ENCODE data around the gene GNAI2.

Gene GNAI2

GRCh38 chr3:50290161-50290641 lies 54.2 kb downstream of the GNAI2 start:
- Histone ChIP-seq H3K9ac (ENCODE audit: low read length) (no peak overlapping the region), H3K36me3 (ENCODE audit: control insufficient read depth, insufficient read depth, low read length, severe bottlenecking) (peaks cover 43% of the 10 kb centered on the region), H3K27me3 (replicated peaks; ENCODE audit: control insufficient read depth, insufficient read depth, low read length) (no peaks in the 10 kb centered on the region), H3K4me3 (ENCODE audit: low read length) (no peak overlapping the region), H3K4me1 (ENCODE audit: control insufficient read depth, insufficient read depth, low read length) (peaks cover 18% of the 10 kb centered on the region), H3K9me3 (ENCODE audit: control insufficient read depth, low read length) (no peaks in the 10 kb centered on the region)
- DNase-seq (ENCODE audit: low read depth): no peak

- H3K9ac ChIP-seq (ENCODE audit: low read length): peak within 1 kb of the TSS; percentile 92
- peak within 1 kb of the TSS; percentile 95 for H3K4me3 ChIP-seq (ENCODE audit: low read length)
- peak; percentile 99 for DNase-seq (ENCODE audit: low read depth)
- no peaks in the 10 kb centered on the region for H3K9me3 ChIP-seq (ENCODE audit: control insufficient read depth, low read length)
- no peaks in the 10 kb centered on the region for H3K27me3 ChIP-seq (replicated peaks; ENCODE audit: control insufficient read depth, insufficient read depth, low read length)
- H3K4me1 ChIP-seq (ENCODE audit: control insufficient read depth, insufficient read depth, low read length): peaks cover 18% of the 10 kb centered on the region
- peaks cover 34% of the 10 kb centered on the region for H3K36me3 ChIP-seq (ENCODE audit: control insufficient read depth, insufficient read depth, low read length, severe bottlenecking)
Measured at GRCh38 chr3:50292159-50293078, 56.4 kb downstream of the GNAI2 start, which contains the start of gene IFRD2. IFRD2 (minus strand) TSS chr3:50292429; CDS start chr3:50292274, 155 bp downstream.

GRCh38 chr3:50293079-50293801 lies 57.2 kb downstream of the GNAI2 start:
- peaks cover 23% of the 10 kb centered on the region for H3K4me1 ChIP-seq (ENCODE audit: control insufficient read depth, insufficient read depth, low read length)
- H3K36me3 ChIP-seq (ENCODE audit: control insufficient read depth, insufficient read depth, low read length, severe bottlenecking): peaks cover 26% of the 10 kb centered on the region
- peak overlapping the region; percentile 92 for H3K9ac ChIP-seq (ENCODE audit: low read length)
- peak overlapping the region; percentile 73 for H3K4me3 ChIP-seq (ENCODE audit: low read length)
- H3K27me3 ChIP-seq (replicated peaks; ENCODE audit: control insufficient read depth, insufficient read depth, low read length): no peaks in the 10 kb centered on the region
- no peaks in the 10 kb centered on the region for H3K9me3 ChIP-seq (ENCODE audit: control insufficient read depth, low read length)
- DNase-seq (ENCODE audit: low read depth): no peak

- Histone ChIP-seq H3K27me3 (replicated peaks; ENCODE audit: control insufficient read depth, insufficient read depth, low read length) (no peaks in the 10 kb centered on the region), H3K4me1 (ENCODE audit: control insufficient read depth, insufficient read depth, low read length) (peaks cover 29% of the 10 kb centered on the region), H3K9me3 (ENCODE audit: control insufficient read depth, low read length) (no peaks in the 10 kb centered on the region), H3K36me3 (ENCODE audit: control insufficient read depth, insufficient read depth, low read length, severe bottlenecking) (peaks cover 17% of the 10 kb centered on the region), H3K4me3 (ENCODE audit: low read length) (no peak overlapping the region), H3K9ac (ENCODE audit: low read length) (no peak overlapping the region)
- no peak for DNase-seq (ENCODE audit: low read depth)
Measured at GRCh38 chr3:50294089-50294488, 58.1 kb downstream of the GNAI2 start.

GRCh38 chr3:50294492-50295403 lies 58.7 kb downstream of the GNAI2 start:
- H3K4me3 ChIP-seq (ENCODE audit: low read length): no peak overlapping the region
- DNase-seq (ENCODE audit: low read depth): no peak
- H3K9ac ChIP-seq (ENCODE audit: low read length): no peak overlapping the region
- H3K9me3 ChIP-seq (ENCODE audit: control insufficient read depth, low read length): no peaks in the 10 kb centered on the region
- peaks cover 11% of the 10 kb centered on the region for H3K36me3 ChIP-seq (ENCODE audit: control insufficient read depth, insufficient read depth, low read length, severe bottlenecking)
- no peaks in the 10 kb centered on the region for H3K27me3 ChIP-seq (replicated peaks; ENCODE audit: control insufficient read depth, insufficient read depth, low read length)
- peaks cover 31% of the 10 kb centered on the region for H3K4me1 ChIP-seq (ENCODE audit: control insufficient read depth, insufficient read depth, low read length)

- no peak overlapping the region for H3K4me3 ChIP-seq (ENCODE audit: low read length)
- peaks cover under 1% of the 10 kb centered on the region for H3K36me3 ChIP-seq (ENCODE audit: control insufficient read depth, insufficient read depth, low read length, severe bottlenecking)
- no peaks in the 10 kb centered on the region for H3K9me3 ChIP-seq (ENCODE audit: control insufficient read depth, low read length)
- peaks cover 40% of the 10 kb centered on the region for H3K4me1 ChIP-seq (ENCODE audit: control insufficient read depth, insufficient read depth, low read length)
- DNase-seq (ENCODE audit: low read depth): no peak
- no peak overlapping the region for H3K9ac ChIP-seq (ENCODE audit: low read length)
- H3K27me3 ChIP-seq (replicated peaks; ENCODE audit: control insufficient read depth, insufficient read depth, low read length): no peaks in the 10 kb centered on the region
Measured at GRCh38 chr3:50295553-50296431, 59.8 kb downstream of the GNAI2 start.

- no peaks in the 10 kb centered on the region for H3K27me3 ChIP-seq (replicated peaks; ENCODE audit: control insufficient read depth, insufficient read depth, low read length)
- no peak overlapping the region for H3K9ac ChIP-seq (ENCODE audit: low read length)
- no peaks in the 10 kb centered on the region for H3K9me3 ChIP-seq (ENCODE audit: control insufficient read depth, low read length)
- no peaks in the 10 kb centered on the region for H3K36me3 ChIP-seq (ENCODE audit: control insufficient read depth, insufficient read depth, low read length, severe bottlenecking)
- H3K4me1 ChIP-seq (ENCODE audit: control insufficient read depth, insufficient read depth, low read length): peaks cover 33% of the 10 kb centered on the region
- no peak overlapping the region for H3K4me3 ChIP-seq (ENCODE audit: low read length)
- DNase-seq (ENCODE audit: low read depth): no peak
Measured at GRCh38 chr3:50296721-50297383, 60.8 kb downstream of the GNAI2 start.

- H3K36me3 ChIP-seq (ENCODE audit: control insufficient read depth, insufficient read depth, low read length, severe bottlenecking): no peaks in the 10 kb centered on the region
- H3K4me1 ChIP-seq (ENCODE audit: control insufficient read depth, insufficient read depth, low read length): peaks cover 33% of the 10 kb centered on the region
- DNase-seq (ENCODE audit: low read depth): no peak
- H3K27me3 ChIP-seq (replicated peaks; ENCODE audit: control insufficient read depth, insufficient read depth, low read length): no peaks in the 10 kb centered on the region
- no peaks in the 10 kb centered on the region for H3K9me3 ChIP-seq (ENCODE audit: control insufficient read depth, low read length)
- no peak overlapping the region for H3K9ac ChIP-seq (ENCODE audit: low read length)
- no peak overlapping the region for H3K4me3 ChIP-seq (ENCODE audit: low read length)
Measured at GRCh38 chr3:50297384-50297775, 61.4 kb downstream of the GNAI2 start.

- H3K9me3 ChIP-seq (ENCODE audit: control insufficient read depth, low read length): no peaks in the 10 kb centered on the region
- DNase-seq (ENCODE audit: low read depth): peak; percentile 20
Measured at GRCh38 chr3:50297896-50298725, 62.1 kb downstream of the GNAI2 start.

More at GRCh38 chr3:50297896-50298725, 62.1 kb downstream of the GNAI2 start:
- H3K4me3 ChIP-seq (ENCODE audit: low read length): peak overlapping the region; percentile 87
- peak overlapping the region; percentile 95 for H3K9ac ChIP-seq (ENCODE audit: low read length)
- no peaks in the 10 kb centered on the region for H3K36me3 ChIP-seq (ENCODE audit: control insufficient read depth, insufficient read depth, low read length, severe bottlenecking)
- peaks cover 27% of the 10 kb centered on the region for H3K4me1 ChIP-seq (ENCODE audit: control insufficient read depth, insufficient read depth, low read length)
- no peaks in the 10 kb centered on the region for H3K27me3 ChIP-seq (replicated peaks; ENCODE audit: control insufficient read depth, insufficient read depth, low read length)

Measured in adipocyte (in vitro differentiated cells).